NCI-H774 (cell line): ENCODE results near the gene MPP4.
A peak's percentile ranks its signal among the peaks of the same experiment; 100 is the strongest.
"Not testable (repeated sequence)": the region's sequence is repeated elsewhere in the genome, so short reads cannot be mapped to it uniquely, and the experiment has no call there.

ENCODE experiments used
- DNase-seq: peaks from one replicate; lab custom pipeline; 2025; lab: John Stamatoyannopoulos, UW

MPP4 gene

DNA sequence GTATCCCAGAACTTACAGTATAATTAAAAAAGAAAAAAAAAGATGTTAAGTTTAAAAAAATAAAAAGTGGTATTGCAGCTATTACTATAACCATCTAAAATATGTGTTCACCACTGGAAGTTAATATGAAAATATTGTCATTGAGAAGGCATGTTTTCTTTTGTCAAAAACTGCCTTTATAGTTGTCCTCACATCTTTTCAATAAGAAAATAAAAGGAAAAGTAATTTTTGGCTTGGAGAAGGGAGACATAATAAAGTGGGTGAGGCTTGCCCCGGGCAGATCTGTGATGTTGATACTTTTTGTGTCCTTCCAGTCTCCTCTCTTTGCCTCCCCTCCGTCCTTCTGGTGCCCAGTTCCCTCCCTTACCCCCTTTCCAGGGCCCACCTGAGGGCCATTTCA, 24.9 kb downstream of the MPP4 start:
- no peak for DNase-seq

DNA sequence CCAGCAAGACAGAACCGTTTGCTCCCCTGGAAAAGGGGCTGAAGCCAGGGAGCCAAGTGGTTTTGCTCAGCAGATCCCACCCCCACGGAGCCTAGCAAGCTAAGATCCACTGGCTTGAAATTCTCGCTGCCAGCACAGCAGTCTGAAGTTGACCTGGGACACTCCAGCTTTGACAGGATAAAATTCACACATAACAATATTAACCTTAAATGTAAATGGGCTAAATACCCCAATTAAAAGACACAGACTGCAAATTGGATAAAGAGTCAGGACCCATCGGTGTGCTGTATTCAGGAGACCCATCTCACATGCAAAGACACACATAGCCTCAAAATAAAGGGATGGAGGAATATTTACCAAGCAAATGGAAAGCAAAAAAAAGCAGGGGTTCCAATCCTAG, 27.2 kb downstream of the MPP4 start:
- DNase-seq, result not testable (repeated sequence)

DNA sequence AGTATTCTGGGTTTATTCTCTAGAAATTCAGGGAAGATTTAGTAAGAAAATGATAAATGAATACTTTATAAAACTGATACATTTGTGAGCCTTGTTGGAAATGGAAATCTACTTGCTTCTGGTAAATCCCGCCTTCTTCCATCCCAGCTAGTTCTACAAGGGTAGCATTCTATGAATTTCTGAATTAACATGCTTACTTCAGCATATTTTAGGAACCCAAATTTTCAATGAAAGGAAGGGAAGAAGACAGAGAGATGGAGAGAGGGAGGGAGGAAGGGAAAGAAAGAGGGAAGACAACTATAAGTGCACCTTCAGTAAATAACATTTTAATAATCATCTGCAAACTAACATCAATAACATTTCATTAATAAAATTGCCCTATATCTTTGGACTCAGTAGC, 28.6 kb downstream of the MPP4 start:
- DNase-seq, result no peak

DNA sequence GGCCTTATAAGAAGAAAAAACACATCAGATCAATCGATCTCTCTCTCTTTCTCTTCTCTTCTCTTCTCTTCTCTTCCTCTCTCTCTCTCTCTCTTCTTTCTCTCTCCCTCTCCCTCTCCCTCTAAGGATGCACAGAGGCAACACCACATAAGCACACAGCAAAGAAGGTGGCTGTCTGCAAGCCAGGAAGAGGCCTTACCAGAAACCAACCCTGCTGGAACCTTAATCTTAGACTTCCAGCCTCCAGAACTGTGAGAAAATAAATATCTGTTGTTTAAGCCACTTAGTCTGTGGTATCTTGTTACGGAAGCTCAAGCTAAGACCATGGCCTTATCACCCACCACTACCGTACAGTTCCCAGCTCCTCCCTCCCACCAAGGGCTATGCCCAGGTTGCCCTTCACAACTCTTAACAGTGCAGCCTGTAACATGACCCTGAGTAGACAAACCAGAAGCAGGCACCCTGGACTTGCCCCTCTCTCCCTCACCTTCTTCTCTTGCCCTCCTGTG, 30.0 kb downstream of the MPP4 start:
- DNase-seq, result no peak

DNA sequence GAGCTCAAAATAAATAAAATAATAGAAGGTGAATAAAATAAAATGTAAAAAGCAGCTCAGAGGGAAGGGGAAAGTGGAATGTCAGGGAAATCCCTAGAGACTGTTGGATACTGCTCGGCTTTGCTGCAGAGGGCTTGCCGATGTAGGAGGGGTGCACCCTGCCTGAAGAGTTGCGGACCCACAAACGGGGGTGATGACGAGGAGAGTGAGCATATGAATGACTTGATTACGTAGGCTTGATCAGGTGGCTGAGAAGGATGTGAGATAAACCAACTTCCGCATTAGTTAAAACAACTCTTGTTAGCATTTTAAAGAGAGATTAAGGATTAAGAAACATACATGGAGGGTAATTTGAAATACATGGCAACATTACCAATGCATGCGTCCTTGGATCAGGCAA, 34.1 kb downstream of the MPP4 start:
- no peak for DNase-seq

DNA sequence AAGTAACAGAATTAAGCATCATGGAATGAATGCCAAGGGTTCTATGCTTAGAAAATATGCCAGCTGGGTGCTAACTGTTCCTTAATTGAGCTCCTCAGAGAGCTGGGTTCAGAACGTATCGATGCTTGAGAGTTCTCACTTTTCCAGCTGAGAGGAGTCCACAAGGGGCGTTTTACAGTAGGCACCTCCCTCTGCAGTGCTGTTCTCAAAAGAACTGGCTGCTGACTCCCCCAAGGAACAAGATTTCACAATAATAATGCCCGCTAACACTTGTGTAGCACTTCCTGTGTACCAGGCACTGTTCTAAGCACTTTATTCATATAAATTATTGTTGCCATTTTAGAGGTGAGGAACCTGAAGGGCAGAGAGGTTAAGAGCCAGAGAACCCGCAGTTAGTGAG, 37.1 kb downstream of the MPP4 start:
- no peak for DNase-seq

DNA sequence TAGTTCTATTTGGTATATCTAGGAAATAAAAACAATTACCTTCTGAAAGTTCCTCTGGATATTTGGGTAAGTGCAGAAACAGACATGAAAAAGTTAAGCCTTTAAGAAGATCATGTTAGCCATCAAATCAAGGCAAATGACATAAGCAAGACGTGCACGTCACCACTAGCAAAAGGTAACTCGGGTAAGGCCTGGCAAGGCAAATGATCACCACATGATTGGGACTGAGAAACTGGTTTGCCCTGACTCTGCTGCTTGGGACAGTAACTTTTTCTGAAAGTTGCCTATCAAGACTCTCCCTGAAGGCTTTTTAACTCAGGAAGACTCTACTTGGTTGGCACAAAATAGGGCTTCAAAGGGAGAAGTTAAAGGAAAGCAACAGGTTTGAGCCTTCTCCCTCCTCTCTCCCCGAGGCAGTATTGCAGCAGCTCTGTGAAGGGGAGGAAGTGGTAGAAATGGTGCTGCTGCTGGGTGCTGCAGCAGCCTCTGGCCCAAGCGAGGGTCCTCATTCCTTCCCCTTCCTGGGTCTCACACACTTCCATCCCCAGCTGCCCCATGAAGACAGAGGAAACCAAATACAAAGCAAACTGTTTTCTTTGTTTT, 38.0 kb downstream of the MPP4 start:
- no peak for DNase-seq

DNA sequence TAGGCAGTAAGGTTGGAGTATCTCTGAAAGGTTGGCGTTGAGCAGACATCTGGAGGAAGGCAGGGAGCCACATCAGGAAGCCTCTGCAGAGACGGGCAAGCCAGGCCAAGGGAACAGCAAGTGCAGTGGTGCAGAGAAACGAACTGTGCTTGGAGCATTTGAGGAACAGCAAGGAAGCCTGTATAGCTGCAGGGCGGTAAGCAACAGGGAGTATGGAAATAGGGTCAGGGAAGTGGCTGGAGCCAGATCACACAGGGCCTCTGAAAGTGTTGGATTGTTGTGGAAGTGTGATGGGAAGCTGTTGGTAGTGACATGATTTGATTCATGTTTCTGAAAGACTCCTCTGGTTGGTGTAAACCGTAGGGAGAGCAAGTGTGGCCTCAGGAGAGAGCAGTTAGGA, 41.7 kb downstream of the MPP4 start:
- no peak for DNase-seq

DNA sequence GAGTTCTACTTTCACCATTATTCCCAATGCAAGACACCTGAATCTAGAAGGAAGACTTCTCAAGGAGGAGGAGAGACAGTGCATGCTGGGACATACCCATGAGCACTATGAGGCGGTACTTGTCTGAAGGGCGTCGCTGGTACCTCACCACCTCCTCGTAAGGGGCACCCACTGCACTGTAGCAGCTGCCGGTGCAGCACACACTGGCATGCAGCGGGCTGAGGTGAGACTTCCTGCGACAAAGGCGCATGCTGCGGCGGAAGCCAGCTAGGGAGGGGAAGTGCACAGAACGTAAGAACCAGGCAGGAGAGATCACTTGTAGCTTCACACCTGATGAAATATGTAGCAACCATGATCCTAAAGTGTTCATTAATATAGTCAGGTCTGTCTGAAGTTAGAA, 42.3 kb downstream of the MPP4 start:
- no peak for DNase-seq

DNA sequence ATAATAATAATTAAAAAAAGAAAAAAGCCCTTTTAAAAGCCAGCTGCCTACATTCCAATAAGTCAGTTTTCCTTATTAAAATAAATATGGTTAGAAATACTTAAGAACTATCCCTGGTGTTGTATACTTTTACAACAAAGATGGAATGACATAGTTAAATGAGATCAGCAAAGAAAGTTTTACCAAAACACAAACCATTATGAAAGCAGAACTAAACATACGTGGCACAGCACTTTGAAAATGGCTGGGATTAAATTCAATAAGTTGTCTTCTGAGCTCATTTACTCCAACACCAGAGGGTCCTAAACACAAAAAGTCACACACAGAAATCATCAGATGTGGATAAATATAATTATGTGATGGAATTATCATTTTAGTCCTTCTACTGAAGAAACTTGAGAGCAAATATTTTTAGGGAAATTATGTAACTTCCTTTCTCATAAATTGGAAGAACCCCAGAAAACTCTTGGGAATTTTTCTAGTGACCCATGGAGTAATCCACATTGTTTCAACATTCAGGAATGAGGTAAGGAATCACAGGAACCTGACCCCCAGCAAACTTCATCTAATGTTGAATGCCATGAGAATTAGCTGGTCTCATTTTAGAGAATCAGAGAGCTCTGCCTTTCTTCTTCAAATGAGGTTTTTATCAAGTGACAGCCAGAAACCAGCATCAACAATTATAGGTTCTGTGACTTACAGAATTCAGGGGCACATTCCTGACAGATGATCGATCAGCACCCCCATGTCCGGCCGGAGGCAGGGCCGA, 43.6 kb downstream of the MPP4 start:
- no peak for DNase-seq

DNA sequence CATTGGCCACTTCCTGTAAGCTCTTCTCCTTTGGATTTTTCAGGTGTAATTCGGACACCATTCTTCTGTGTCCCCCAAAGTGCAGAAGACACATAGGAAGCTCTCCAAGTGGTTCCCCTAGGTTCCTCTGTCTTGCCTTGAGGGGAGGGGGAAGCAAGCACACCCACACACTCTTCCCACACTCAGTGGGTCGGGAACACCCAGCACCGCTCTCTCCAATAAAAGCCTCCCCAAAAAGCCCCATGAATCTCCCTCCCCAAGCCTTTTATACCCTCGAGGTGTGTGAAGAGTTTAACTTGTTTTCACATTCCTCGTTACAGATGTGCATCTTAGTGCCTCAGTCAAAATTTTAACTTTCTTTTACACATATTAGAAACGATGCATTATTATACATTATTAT, 45.2 kb downstream of the MPP4 start:
- no peak for DNase-seq

DNA sequence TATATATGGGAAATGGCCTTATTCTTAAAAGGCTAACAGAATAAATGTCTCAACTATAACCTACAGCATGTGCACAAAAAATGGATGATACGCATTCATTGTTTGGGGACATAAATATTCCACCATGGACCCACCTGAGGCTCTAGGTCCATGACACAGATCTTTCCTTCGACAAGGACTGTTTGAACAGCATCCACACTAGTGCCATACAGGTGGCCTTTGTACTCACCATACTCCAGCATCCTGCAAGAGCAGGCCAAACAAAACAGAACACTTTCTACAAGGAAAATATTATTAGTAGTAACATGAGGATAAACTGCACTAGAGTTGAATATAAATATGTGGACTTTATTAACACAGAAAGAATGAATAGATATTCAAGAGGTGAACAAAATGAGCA, 49.0 kb downstream of the MPP4 start:
- DNase-seq, result no peak

DNA sequence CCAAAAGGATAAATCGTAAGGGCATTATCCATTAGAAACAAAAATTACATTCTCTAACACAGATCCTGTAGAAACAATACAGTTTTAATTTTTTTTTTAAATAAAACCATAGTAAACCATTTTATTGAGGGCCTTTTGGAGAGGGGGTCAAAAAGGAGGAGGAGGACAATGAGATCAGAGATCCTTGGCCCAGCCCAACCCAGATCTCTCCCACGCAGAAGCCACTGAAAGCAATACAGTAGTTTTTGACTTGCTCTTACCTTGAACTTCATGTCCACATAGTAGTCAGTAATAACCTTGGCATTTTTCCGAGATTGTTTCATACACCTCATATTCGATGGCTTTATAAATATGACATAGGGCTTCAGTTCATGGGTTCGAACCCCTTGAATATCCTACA, 51.0 kb downstream of the MPP4 start:
- DNase-seq, result no peak

DNA sequence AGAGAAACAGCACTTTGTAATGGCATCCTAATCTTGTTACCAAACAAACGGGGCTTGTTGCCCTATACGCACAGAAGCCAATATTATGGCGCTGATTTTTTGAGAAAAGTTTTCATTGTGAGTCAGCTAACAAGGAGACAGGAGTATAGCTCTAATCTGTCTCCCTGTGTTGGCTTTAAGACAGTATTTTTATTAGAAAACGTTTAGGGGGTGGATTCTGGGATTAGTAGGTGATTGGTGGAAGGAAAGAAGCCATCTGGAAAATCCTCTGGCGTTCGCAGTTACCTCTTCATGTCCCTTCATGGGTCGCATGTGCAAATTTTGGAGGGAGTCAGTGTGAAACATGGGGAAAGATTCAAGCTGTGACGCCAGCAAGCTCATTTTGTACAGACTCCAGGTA, 54.4 kb downstream of the MPP4 start:
- DNase-seq, result no peak

DNA sequence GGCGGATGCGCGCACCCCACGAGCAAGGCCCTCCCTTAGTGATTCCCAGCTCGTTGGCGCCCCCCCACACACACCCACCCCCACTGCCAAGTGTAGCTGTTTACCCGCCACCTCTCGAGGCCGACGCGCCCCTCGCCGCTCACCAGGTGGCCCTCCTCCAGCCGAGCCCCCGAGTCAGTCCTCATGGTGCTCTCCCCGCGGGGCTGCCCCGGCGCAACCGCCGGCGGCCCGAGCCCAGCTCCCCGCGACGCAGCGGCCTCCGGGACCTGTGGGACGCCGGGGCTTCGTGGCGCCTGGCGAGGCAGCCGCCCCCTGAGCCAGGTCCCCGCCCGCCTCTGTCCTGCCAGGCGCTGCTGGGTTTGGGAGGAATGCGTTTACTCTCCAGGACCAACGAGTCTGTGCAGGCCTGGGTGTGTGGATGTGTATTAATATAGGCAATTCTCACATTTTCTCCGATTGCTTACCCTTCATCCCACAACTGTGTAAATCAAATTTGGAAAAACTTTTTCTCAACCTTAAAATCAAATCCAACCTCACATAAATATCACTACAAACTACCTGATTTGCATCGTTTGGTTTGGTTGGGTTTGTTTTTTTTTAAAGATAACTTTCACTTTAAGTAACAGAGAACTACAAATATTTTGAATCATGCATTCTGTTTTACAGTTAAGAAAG, 55.1 kb downstream of the MPP4 start, which contains the start of gene TMEM237:
Gene TMEM237 (minus strand): TSS at position 288 of the 675 bp plus-strand sequence. CDS start 103 bp downstream, at position 185.
- DNase-seq, result no peak

DNA sequence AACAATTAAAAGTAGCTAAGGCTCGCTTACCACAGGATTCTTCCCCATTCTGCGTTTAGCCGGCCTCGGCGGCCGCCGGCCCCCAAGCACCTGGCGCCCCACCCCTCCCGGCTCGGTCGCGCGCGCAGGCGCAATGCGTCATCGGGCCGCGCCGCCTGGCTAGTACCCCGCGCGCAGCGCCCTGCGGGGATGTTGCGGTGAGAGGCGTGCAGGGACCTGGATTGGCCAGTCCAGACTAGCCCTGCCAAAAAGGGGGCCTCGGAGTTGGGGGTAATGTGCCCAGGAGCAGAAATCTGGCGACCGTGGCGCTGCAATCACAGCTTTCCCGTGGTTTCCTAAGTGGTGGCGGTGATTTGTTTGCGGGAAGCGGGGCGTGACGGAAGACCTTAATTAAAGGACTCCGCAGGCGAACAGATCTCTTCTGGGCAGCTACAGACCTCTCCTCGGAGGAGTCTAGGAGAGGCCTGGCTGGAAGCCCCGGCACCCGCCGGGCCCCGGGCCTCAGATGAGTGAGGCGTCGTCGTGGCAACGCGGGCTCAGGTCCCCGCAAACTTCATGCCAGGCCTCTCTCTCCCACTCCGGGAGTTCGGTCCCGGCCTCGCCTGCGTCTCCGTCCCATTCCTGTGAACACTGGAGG, 55.7 kb downstream of the MPP4 start:
- DNase-seq, result peak; percentile 81

DNA sequence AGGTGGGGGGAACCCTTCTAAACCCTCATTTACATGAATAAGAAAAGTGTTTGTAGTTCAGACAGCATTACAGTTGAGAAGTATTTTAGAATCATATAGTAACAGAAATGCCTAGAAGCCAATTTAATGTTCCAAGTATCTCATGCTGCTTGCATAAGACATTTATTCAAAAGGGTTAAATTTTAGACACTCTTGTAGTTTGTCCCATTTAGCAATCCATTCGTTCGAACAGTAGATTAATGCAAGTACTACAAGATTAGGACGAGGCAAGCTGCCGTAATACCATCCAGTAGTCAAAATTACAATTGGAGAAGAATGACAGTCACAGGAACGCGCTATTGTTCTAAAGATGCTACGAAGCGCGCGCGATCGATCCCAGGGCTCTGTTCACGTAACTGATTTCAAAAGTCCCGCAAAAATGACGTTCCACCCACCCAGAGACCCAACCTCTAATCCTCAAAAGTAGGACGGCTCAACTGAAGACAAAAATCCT, 56.3 kb downstream of the MPP4 start:
- no peak for DNase-seq

DNA sequence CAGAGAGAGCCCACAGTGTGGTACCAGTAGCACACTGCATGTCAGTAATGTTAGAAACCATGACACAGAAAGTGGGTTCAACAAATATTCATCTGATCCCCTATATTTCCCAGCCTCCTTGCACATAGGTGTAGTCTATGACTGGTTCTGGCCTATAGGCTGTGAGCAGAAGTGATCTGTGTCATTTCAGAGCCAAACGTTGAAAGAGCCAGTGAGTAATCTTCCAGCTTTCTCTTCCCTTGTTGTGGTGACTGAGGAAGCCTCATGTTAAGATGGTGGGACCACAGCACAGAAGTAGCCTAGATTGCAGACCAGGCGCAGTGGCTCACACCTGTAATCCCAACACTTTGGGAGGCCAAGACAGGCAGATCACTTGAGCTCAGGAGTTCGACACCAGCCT, 59.2 kb downstream of the MPP4 start:
- DNase-seq, result no peak

DNA sequence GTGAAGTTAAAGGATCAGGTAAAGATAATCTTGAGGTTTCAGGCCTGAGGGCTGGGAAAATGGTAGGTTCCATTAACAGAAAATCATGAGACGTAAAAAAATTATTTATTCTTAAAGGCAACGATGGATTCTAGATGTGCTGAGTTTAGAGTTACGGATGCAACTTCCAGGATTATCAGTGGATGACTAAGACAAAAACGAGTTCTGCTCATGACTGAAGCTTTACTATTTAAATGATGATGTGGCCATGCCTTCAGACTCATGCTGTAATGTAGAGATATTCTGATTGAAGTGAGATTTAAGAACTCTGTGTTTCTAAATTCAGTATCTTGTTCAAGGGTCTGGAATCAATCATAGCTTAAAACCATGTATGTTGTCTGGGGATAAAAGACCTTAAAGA, 60.1 kb downstream of the MPP4 start:
- DNase-seq, result no peak

DNA sequence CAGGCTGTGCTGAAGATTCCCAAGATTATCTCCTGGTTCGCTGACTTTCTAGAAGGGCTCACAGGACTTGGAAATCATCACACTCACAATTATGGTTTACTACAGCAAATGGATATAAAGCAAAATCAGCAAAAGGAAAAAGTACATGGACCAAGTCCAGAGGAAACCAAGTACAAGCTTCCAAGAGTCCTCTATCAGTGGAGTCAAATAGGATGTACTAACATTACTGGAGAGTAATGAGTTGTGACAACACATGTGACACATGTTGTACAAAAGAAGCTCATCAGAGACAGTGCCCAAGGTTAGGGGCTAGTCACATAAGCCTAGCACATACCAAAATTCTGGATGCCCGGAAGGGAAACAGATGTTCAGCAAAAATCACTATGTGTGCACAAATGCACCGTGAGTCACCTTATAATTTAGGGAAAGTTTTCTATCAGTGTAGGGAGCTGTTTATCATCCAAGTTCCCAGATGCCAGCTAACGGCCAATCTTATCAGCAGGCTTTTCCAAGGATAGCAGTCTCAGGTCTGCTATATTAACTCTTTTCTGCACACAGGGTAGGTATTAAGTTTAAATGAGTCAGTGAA, 64.7 kb downstream of the MPP4 start:
- DNase-seq, result no peak

DNA sequence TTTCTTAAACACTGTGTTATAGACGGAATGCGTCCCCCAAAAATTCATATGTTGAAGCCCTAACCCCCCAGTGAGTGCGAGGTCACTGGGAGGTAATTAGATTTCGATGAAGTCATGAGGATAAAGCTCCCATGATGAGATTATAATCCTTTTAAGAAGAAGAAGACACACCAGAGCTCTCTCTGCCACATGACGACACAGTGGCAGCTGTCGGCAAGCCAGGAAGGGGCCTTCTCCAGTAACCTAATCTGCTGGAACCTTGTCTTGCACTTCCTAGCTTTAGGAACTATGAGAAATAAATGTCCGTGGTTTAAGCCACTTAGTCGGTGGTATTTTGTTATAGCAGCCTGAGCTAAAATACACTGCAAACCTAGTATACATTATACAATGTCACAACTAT, 67.4 kb downstream of the MPP4 start:
- no peak for DNase-seq

DNA sequence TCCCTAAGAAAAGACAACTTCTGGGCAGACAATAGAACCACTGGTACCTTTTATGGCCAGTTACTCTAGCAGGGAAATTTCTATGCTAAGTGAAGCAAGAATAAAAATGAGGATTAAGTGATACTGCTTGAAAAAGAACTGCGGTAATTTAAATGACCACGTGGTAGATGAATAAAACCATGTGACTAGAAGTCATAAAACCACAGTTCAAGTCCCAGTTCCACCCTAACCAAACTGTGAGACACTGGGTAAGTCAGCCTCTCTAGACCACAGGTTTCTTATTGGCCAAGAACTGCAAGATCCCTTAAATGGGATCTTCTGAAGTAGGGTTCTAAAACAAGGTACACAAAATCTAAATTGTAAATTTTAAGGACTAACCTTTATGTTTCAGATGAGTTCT, 67.9 kb downstream of the MPP4 start:
- no peak for DNase-seq
